PC-3 (cell line): Measurements from ENCODE around the gene FN3K.

Experiments
- EZH2phosphoT487 ChIP-seq: fragments of 300-600 bp; sonication (generic); IDR thresholded peaks from 2 replicates; pipeline ENCODE4 v1.6.1; 2018; ENCODE audit warnings: mild to moderate bottlenecking, antibody characterized with exemption, low read length, borderline replicate concordance
- TF ChIP-seq, protein P1 (sequence below): fragments of 300-600 bp; sonication (generic); conservative IDR thresholded peaks from 2 replicates; pipeline ENCODE4 v1.5.1; 2017; ENCODE audit warnings: antibody characterized with exemption, low read depth, mild to moderate bottlenecking, low read length

DNA sequence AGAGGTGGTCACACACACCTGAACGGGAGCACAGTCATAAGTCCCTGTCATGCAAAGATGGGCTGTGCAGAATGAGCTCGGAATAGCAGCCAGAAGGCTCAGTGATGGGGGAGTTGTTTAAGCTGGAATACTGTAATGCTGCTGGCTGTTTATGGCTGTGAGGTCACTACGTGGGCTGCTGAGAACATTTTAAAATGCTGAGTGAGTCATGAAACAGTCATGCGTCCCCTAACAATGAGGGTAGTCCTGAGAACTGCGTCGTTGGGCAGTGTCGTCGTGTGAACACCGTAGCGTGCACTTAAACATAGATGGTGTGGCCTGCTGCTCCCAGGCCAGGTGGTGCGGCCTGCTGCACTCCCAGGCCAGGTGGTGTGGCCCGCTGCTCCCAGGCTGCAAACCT, 56.1 kb downstream of the FN3K start:
- no peak for TF ChIP-seq EZH2phosphoT487
- TF ChIP-seq, protein P1, sequence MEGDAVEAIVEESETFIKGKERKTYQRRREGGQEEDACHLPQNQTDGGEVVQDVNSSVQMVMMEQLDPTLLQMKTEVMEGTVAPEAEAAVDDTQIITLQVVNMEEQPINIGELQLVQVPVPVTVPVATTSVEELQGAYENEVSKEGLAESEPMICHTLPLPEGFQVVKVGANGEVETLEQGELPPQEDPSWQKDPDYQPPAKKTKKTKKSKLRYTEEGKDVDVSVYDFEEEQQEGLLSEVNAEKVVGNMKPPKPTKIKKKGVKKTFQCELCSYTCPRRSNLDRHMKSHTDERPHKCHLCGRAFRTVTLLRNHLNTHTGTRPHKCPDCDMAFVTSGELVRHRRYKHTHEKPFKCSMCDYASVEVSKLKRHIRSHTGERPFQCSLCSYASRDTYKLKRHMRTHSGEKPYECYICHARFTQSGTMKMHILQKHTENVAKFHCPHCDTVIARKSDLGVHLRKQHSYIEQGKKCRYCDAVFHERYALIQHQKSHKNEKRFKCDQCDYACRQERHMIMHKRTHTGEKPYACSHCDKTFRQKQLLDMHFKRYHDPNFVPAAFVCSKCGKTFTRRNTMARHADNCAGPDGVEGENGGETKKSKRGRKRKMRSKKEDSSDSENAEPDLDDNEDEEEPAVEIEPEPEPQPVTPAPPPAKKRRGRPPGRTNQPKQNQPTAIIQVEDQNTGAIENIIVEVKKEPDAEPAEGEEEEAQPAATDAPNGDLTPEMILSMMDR = no peak
